HCT116 (cell line): ENCODE data around the gene RBM44. TPM values are rescaled to one million over a fixed set of nuclear protein-coding genes. Genes with fewer than 3 reads are reported as not detected.

Source experiments
- ATAC-seq: fragments of 200-7000 bp; cut with Tn5 transposase; 2 replicates; pipeline ENCODE4 v1.9.1; 2020; ENCODE audit warnings: mild to moderate bottlenecking, moderate library complexity
- BruUV-seq: library from RNA; stranded (reverse); fragments of 400-500 nt; replicated peaks from 2 replicates; lab custom pipeline; 2021; lab: Mats Ljungman, UMichigan
- CTCF ChIA-PET: fragments of 300-600 bp; sonication (Branson Sonifier 250); formaldehyde crosslinking; loops from one replicate; lab custom pipeline; 2021; ENCODE audit warnings: antibody characterized with exemption; lab: Charles Lee
- POLR2A ChIA-PET: fragments of 300-600, 350-600 bp; sonication (Branson Sonifier 250); formaldehyde crosslinking; loops from one replicate; lab custom pipeline; 2021; ENCODE audit warnings: antibody characterized with exemption; lab: Charles Lee
- RAD21 ChIA-PET, 2 experiments: fragments of 300-600 bp; sonication (Branson Sonifier 250); formaldehyde crosslinking; loops; one replicate each; lab custom pipeline; 2023; ENCODE audit warnings: low total read pairs in 2 of 2; ENCODE audit not compliant: uncharacterized antibody in 2 of 2, unreplicated experiment in 2 of 2, low non-redundant PET in 1 of 2; lab: Charles Lee
- DNase-seq: peaks from one replicate; pipeline ENCODE4 v3.0.0-alpha.2; 2010; ENCODE audit warnings: low read depth, low spot score
- H2AFZ ChIP-seq: fragments of 200-600 bp; shearing (Covaris generic), sonication (generic); 2 replicates; pipeline ENCODE4 v1.6.1; 2017; ENCODE audit warnings: low read depth, mixed run types, mixed read lengths, antibody characterized with exemption, low read length; ENCODE audit not compliant: poor library complexity, severe bottlenecking
- H3K27ac ChIP-seq: 2 replicates; pipeline ENCODE4 v1.5.1; 2012; ENCODE audit warnings: low read depth, low read length
- H3K27me3 ChIP-seq: fragments of 200-600 bp; sonication (generic); 2 replicates; pipeline ENCODE4 v1.6.1; 2016; ENCODE audit warnings: mixed run types, low read length, mixed read lengths; ENCODE audit not compliant: insufficient read depth
- H3K36me3 ChIP-seq, 2 experiments: fragments of 200-500 bp in 1 of 2; fragments of 200-600 bp in 1 of 2; sonication (Bioruptor generic) in 1 of 2; sonication (generic) in 1 of 2; 2 replicates each; pipeline versions ENCODE4 v1.5.1 to v1.6.1; 2014 to 2016; ENCODE audit warnings: low read length in 2 of 2, inconsistent platforms in 1 of 2, mixed read lengths in 1 of 2, mixed run types in 1 of 2; ENCODE audit not compliant: insufficient read depth in 2 of 2, control insufficient read depth in 1 of 2
- H3K4me1 ChIP-seq, 2 experiments: fragments of 200-600 bp in 1 of 2; sonication (generic) in 1 of 2; 2 replicates each; pipeline versions ENCODE4 v1.5.1 to v1.6.1; 2012 to 2017; ENCODE audit warnings: low read length in 2 of 2, inconsistent platforms in 1 of 2, mild to moderate bottlenecking in 1 of 2, mixed read lengths in 1 of 2, mixed run types in 1 of 2, moderate library complexity in 1 of 2; ENCODE audit not compliant: insufficient read depth in 2 of 2, control insufficient read depth in 1 of 2
- H3K4me2 ChIP-seq: fragments of 200-600 bp; sonication (generic); 2 replicates; pipeline ENCODE4 v1.6.1; 2017; ENCODE audit warnings: mixed run types, low read length, mixed read lengths
- H3K4me3 ChIP-seq, 2 experiments: fragments of 200-600 bp in 1 of 2; sonication (generic) in 1 of 2; replicated peaks in 1 of 2; 2 replicates each; pipeline ENCODE4 v1.5.1; 2011 to 2016; ENCODE audit warnings: low read length in 2 of 2, control low read depth in 1 of 2, low read depth in 1 of 2, mild to moderate bottlenecking in 1 of 2, mixed read lengths in 1 of 2, mixed run types in 1 of 2
- H3K79me2 ChIP-seq: fragments of 200-600 bp; sonication (generic); 2 replicates; pipeline ENCODE4 v1.6.1; 2017; ENCODE audit warnings: mild to moderate bottlenecking, mixed run types, low read length, moderate library complexity, mixed read lengths; ENCODE audit not compliant: insufficient read depth
- H3K9ac ChIP-seq: fragments of 200-600 bp; sonication (generic); 2 replicates; pipeline ENCODE4 v1.6.1; 2016; ENCODE audit warnings: low read length, mixed read lengths
- H3K9me2 ChIP-seq: fragments of 200-600 bp; sonication (generic), shearing (Covaris generic); 2 replicates; pipeline ENCODE4 v1.6.1; 2017; ENCODE audit warnings: mixed run types, mild to moderate bottlenecking, moderate library complexity; ENCODE audit not compliant: insufficient read depth
- H3K9me3 ChIP-seq, 2 experiments: fragments of 200-500 bp in 1 of 2; fragments of 200-600 bp in 1 of 2; sonication (Bioruptor generic) in 1 of 2; sonication (generic) in 1 of 2; 2 replicates each; pipeline ENCODE4 v1.6.1; 2014 to 2017; ENCODE audit warnings: low read length in 2 of 2, mixed read lengths in 2 of 2, inconsistent platforms in 1 of 2, low read depth in 1 of 2, mild to moderate bottlenecking in 1 of 2, mixed run types in 1 of 2, moderate library complexity in 1 of 2; ENCODE audit not compliant: control insufficient read depth in 1 of 2, insufficient read depth in 1 of 2
- H4K20me1 ChIP-seq: fragments of 200-600 bp; sonication (generic), shearing (Covaris generic); 2 replicates; pipeline ENCODE4 v1.6.1; 2017; ENCODE audit warnings: mixed run types, mild to moderate bottlenecking, moderate library complexity; ENCODE audit not compliant: insufficient read depth
- ATF3 ChIP-seq: IDR thresholded peaks from 2 replicates; pipeline ENCODE4 v1.6.1; 2012
- CBX3 ChIP-seq: IDR thresholded peaks from 2 replicates; pipeline ENCODE4 v1.6.1; 2012; ENCODE audit warnings: low read depth
- EGR1 ChIP-seq: IDR thresholded peaks from 2 replicates; pipeline ENCODE4 v1.6.1; 2012; ENCODE audit warnings: low read depth
- ELF1 ChIP-seq: IDR thresholded peaks from 2 replicates; pipeline ENCODE4 v1.6.1; 2012; ENCODE audit warnings: low read depth, borderline replicate concordance
- EZH2 ChIP-seq: fragments of 200-600 bp; sonication (generic); IDR thresholded peaks from 2 replicates; pipeline ENCODE4 v1.6.1; 2017; ENCODE audit warnings: antibody characterized with exemption, mixed run types
- EZH2phosphoT487 ChIP-seq: fragments of 200-600 bp; IDR thresholded peaks from 2 replicates; pipeline ENCODE4 v1.6.1; 2018; ENCODE audit warnings: antibody characterized with exemption, borderline replicate concordance
- FOSL1 ChIP-seq: IDR thresholded peaks from 2 replicates; pipeline ENCODE4 v1.6.1; 2012; ENCODE audit warnings: low read depth
- JUND ChIP-seq: IDR thresholded peaks from 2 replicates; pipeline ENCODE4 v1.6.1; 2012
- MAX ChIP-seq: IDR thresholded peaks from 2 replicates; pipeline ENCODE4 v1.6.1; 2012
- POLR2A ChIP-seq: IDR thresholded peaks from 2 replicates; pipeline ENCODE4 v1.7.0; 2011; ENCODE audit warnings: borderline replicate concordance; ENCODE audit not compliant: insufficient read depth, insufficient read length; ENCODE audit errors: extremely low read depth
- POLR2AphosphoS5 ChIP-seq: IDR thresholded peaks from 2 replicates; pipeline ENCODE4 v1.6.1; 2011; ENCODE audit warnings: mild to moderate bottlenecking, low read depth, low read length, moderate library complexity
- SIN3A ChIP-seq: IDR thresholded peaks from 2 replicates; pipeline ENCODE4 v1.6.1; 2012; ENCODE audit warnings: low read depth
- SP1 ChIP-seq: IDR thresholded peaks from 2 replicates; pipeline ENCODE4 v1.6.1; 2012; ENCODE audit warnings: low read depth
- SRF ChIP-seq: IDR thresholded peaks from 2 replicates; pipeline ENCODE4 v1.6.1; 2012; ENCODE audit warnings: low read depth
- TCF7L2 ChIP-seq: IDR thresholded peaks from 2 replicates; pipeline ENCODE4 v1.7.0; 2011; ENCODE audit warnings: borderline replicate concordance, inconsistent platforms; ENCODE audit not compliant: insufficient read depth, insufficient read length; ENCODE audit errors: extremely low read depth
- ZBTB33 ChIP-seq: IDR thresholded peaks from 2 replicates; pipeline ENCODE4 v1.6.1; 2011; ENCODE audit warnings: mild to moderate bottlenecking, low read length, moderate library complexity; ENCODE audit not compliant: insufficient replicate concordance; ENCODE audit errors: extremely low read depth
- ZFX ChIP-seq: fragments of 450-650 bp; IDR thresholded peaks from 2 replicates; pipeline ENCODE4 v1.6.1; 2017
- ZNF274 ChIP-seq: fragments of 200-500 bp; sonication (Bioruptor generic); IDR thresholded peaks from 2 replicates; pipeline ENCODE4 v1.6.1; 2014; ENCODE audit warnings: mild to moderate bottlenecking, low read depth, low read length, inconsistent platforms
- intact Hi-C: fragments of 100-400 bp; cut with micrococcal nuclease; formaldehyde crosslinking; loops from 2 replicates; pipeline ENCODE4 v1.10.0; 2022
- total RNA-seq: library from RNA; stranded (reverse); gene quantifications from one replicate; pipeline ENCODE4 v1.2.1, GENCODE V29; 2021; ENCODE audit not compliant: unreplicated experiment

Gene RBM44
- total RNA-seq, 1 experiment from 2014 or later = 0.54 TPM

GRCh38 chr2:237869343-237870102, 70.9 kb downstream of the RBM44 start:
- Histone ChIP-seq H3K27ac (no peak overlapping the region), H3K4me3 (no peak overlapping the region), H3K27me3 (no peaks in the 10 kb centered on the region), H3K4me2 (no peak overlapping the region), H3K9ac (no peak overlapping the region; the same call in 1 of the 2 replicates), H2AFZ (no peak overlapping the region), H3K9me3 (no peaks in the 10 kb centered on the region), H3K79me2 (peaks cover 21% of the 10 kb centered on the region; the same call in 1 of the 2 replicates), H3K4me1 (peaks cover 39 to 61% of the 10 kb centered on the region in 2 experiments), H3K36me3 (no peaks in the 10 kb centered on the region), H3K9me2 (no peaks in the 10 kb centered on the region), H4K20me1 (no peaks in the 10 kb centered on the region)
- DNase-seq = no peak
- no peak for TF ChIP-seq ZNF274
- TF ChIP-seq EGR1 = no peak
- no peak for TF ChIP-seq FOSL1
- no peak for TF ChIP-seq EZH2phosphoT487
- TF ChIP-seq JUND = no peak
- TF ChIP-seq SP1 = no peak
- TF ChIP-seq SRF = no peak
- TF ChIP-seq SIN3A = no peak
- TF ChIP-seq ZFX = no peak
- TF ChIP-seq ELF1 = no peak
- TF ChIP-seq TCF7L2 = no peak
- TF ChIP-seq POLR2A = no peak
- no peak for TF ChIP-seq EZH2
- TF ChIP-seq CBX3 = no peak
- TF ChIP-seq ZBTB33 = no peak
- no peak for TF ChIP-seq POLR2AphosphoS5
- TF ChIP-seq ATF3 = no peak
- TF ChIP-seq MAX = no peak
- no TSS peak for BruUV-seq
- intact Hi-C loops = no loop called here
- RAD21 ChIA-PET = no interaction called here
- ATAC-seq = no peak
- CTCF ChIA-PET = no interaction called here
- POLR2A ChIA-PET = no interaction called here
